ENCODE results near the gene FAM81A.

GRCh38 chr15:59448871-59449270 lies 10.9 kb downstream of the FAM81A start:
- TF ChIP-seq, protein P1, sequence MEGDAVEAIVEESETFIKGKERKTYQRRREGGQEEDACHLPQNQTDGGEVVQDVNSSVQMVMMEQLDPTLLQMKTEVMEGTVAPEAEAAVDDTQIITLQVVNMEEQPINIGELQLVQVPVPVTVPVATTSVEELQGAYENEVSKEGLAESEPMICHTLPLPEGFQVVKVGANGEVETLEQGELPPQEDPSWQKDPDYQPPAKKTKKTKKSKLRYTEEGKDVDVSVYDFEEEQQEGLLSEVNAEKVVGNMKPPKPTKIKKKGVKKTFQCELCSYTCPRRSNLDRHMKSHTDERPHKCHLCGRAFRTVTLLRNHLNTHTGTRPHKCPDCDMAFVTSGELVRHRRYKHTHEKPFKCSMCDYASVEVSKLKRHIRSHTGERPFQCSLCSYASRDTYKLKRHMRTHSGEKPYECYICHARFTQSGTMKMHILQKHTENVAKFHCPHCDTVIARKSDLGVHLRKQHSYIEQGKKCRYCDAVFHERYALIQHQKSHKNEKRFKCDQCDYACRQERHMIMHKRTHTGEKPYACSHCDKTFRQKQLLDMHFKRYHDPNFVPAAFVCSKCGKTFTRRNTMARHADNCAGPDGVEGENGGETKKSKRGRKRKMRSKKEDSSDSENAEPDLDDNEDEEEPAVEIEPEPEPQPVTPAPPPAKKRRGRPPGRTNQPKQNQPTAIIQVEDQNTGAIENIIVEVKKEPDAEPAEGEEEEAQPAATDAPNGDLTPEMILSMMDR (IDR thresholded peaks at IDR 0.05): no peak
- TF ChIP-seq POLR2A (IDR thresholded peaks at IDR 0.05): no peak
